ENCODE measurements around the gene OTOGL.

GRCh38 chr12:80401191-80401590, 301.9 kb downstream of the OTOGL start:
- TF ChIP-seq CTCF (IDR thresholded peaks at IDR 0.05; ENCODE audit: low read length) (no peak), EZH2 (optimal IDR thresholded peaks at IDR 0.05; ENCODE audit: low read depth, low read length) (no peak)

Data from MM.1S (cell line).